NCI-H1930 (cell line): Measurements from ENCODE around the gene CERS6.
"Not testable (repeated sequence)": the region's sequence is repeated elsewhere in the genome, so short reads cannot be mapped to it uniquely, and the experiment has no call there.

Experiments
- DNase-seq, 2 experiments: peaks; one replicate each; lab custom pipeline; 2025; lab: John Stamatoyannopoulos, UW

Gene CERS6

DNA sequence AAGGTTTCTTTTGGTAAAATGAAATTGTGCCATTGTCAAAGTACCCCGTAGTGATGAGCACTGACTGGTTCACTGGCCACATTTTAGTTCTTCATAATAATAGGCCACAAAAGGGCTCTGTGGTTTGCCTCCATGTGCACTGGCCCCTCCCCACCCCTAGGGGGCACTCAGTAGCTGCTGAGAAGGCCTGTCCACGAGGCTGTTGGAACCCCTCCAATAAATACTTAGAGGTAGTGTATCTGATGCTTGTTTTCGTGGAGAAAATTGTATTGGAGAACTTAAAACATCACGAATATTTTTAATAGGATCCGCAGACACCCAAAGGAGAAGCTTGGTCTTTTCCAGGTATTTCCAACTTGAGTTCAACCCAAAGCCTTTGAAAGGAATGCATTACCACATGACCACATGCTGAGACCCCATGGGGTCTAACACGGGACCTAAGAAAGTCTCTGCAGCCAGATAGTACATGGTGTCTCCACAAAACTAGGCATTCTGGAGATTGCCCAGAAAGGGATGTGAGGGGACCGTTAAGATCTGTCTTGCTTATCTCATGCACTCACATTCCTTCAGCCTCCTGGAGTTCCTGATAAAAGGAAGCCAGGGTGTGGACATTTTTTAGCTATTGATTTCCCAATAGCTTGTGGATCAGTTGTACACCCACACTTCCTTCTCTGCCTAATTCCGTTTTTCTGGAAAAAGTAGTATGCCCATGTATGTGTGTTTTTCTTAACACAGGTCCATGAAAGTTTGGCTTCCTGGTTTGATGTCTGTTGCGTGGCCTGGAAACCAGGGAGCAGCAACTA, 317.8 kb downstream of the CERS6 start:
- no peak for DNase-seq

DNA sequence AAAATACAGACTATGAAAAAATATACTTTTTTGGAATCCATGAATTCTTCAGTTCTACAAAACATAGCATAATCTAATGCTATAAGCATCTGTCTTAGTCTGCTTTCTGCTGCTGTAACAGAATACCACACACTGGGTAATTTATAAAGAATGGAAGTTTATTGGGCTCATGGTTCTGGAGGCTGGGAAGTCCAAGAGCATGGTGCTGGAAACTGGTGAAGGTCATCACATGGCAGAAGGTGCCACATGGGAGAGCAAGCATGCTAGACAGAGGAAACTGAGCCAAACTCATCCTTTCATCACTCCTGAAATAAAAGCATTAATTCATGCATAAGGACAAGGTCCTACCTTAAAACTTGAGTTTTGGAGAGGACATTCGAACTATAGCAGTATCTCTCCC, 319.8 kb downstream of the CERS6 start:
- DNase-seq = no peak

DNA sequence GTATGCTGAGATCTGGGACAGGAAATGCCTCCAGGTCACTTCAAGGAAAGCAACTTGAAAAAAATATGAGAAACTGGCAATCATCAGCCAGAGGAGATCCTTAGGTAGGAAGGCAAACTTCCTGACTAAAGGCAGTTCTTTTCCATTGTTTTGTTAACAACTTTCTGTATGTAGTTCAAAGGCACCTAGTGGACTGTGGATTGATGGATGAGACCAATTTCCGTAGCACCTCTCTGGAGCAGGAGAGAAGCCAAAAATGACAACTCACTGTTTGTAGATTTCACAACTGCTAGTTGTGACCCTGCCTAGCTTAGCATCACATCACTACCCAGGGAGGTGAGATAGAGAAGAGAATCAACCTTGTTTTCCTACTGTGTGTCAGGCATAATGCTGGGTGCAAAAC, 324.6 kb downstream of the CERS6 start:
- DNase-seq = no peak

DNA sequence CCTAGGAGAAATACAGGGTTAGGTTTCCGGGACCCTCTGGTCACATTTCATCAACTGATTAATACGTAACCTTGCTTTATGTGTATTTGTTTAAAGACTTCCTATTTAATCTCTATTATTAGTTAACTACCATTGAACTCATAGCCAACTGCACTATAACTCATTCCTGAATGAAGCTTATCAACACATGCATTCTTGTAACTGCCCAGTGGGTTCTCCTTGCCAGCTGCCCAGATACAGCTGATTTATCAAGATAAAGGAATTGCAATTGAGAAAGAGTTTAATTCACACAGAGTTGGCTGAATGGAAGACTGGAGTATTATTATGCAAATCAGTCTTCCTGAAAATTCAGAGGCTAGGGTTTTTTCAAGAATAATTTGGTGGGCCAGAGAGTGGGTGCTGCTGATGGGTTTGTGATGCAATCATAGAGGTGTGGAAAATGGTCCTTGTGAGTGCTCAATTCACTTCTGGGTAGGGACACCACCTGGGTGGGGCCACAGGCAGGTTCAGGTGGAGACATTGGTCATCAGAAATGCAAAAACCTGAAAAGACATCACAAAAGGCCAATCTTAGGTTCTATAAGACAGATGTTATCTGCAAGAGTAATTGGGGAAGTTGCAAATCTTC, 325.2 kb downstream of the CERS6 start:
- DNase-seq = no peak

DNA sequence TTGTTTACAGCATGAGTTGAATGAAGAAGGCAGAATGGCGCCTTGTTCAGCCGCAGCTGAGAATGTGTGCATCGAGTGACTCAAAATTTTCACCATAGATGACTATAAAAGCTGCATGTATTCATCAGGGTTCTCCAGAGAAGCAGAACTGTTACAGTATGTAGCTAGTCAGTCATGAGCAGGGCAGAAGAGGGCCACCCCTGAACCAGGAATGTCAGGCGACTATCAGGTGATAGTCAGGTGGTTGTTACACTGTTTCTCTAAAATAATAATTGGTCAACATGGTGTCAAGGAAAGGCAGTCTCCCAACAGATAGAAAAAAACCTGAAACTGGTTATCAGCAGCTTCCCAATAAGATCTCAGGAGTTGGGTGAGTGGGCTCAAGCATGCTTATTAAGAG, 326.2 kb downstream of the CERS6 start:
- no peak for DNase-seq

DNA sequence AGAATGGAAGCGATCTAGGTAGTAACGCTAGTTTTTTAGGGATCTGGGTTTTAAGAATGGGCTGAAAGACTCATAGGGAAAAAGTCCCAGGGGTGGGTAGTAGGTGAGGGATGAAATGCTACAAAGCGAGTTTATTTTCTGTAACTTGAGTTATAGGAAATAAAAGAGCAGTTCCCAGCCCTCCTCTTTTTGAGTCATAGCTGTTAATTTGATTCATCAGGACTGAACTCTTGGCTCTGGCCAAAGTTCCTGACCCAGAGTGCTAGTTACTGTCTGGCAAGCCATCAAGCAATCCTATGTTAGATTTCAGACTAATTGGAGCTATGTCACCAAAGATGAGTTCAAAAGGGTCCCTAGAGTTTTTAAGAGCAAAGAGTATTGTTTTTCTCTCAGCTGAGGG, 328.9 kb downstream of the CERS6 start:
- DNase-seq = no peak

DNA sequence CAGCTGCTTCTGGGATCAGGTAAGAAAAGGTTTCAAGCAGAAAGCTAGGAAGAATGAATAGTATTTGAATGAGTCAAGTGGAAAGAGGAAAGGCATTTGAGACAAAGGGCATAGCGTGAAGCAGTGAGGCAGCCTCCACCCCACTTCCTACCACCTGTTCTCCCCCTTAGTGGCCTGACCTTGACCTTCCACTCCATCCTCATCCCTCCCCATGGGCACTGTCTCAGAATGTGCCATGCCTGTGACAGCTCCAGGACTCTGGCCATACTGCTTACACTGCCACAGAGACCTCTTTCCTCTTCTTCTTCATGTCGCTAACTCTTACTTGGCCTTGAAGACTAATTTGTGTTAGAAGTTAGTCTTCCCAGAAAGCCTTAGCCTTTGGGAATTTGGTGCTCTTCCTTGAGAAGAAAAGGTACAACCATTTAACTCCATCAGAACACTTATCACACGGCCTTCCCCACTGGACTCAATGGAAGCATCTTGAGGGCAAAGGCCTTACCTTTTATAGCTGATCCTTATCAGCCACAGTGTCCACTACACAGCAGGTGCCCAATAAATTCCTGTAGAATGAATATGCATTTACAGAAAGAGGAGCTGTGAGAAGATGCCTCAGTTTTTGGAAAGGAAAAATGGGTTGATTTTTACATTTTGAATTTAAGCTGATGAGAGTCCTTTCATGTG, 331.2 kb downstream of the CERS6 start:
- DNase-seq = no peak

DNA sequence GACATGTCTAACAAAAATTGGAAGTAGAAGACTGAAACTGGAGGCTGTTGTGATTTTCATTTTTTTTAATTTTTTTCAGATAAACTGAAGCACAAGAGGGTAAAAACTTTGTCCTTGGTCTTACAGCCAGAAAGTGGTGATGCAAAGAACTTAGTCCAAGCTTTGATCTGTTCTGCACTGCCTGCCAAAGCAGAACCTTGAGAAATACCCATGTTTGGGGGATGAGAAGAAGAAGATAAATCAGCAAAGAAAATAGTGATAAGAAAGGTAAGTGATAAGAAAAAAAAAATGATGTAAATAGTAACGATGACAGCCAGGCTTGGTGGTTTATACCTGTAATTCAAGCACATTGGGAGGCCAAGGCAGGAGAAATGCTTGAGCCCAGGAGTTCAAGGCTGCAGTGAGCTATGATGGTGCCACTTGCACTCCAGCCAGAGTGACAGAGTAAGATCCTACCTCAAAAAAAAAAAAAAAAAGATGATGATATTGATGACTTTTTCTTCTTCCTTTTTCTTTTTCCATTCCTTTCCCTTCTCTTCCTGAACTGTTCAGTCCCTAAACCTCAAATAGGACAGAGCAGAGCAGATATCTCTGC, 331.8 kb downstream of the CERS6 start:
- DNase-seq = no peak

DNA sequence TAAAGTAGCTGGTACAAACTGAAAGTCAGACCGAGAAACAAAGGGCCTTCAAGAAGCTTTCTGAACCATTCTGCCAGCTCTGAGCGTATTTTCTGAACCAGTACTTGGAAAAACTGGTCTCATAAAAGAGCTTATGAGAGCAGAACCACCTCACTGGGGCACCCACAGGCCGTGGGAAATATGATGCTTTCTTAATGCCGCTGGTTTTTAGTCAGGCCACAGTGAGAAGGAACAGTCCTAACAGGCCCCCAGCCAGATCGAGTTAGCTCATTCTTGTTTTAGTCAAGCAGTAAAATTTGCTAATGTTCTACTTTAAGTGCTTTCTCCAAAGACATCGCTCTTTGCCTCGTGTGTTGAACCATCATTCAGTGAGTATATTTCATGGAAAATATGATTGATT, 333.7 kb downstream of the CERS6 start:
- DNase-seq = no peak

DNA sequence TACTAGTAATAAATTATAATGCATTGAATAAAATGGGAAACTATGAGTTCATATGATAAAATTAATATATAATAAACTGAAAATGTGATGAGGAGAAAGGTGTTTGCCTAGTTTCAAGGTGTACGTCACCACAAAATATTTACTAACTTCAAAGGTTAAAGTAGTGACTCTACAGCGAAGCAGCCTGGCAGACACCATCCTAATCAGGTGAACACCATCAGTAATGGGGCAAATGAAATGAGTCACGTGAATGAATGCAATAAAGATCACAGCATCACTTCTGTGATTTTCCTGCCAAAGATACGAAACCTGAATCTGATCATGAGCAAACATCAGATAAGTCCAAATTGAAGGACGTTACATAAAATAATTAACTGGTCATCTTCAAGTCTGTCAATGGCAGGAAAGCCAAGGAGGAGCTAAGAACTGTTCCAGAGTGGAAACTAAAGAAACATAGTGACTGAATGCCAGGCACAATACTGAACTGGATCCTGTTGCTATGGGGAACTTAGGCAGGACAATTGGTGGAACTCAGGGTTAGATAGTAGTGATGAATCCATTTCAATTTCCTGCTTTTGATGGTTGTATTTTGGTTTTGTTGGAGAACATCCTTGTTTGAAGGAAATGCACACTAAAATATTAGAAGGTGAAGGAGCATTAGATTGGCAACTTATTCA, 334.3 kb downstream of the CERS6 start:
- no peak for DNase-seq

DNA sequence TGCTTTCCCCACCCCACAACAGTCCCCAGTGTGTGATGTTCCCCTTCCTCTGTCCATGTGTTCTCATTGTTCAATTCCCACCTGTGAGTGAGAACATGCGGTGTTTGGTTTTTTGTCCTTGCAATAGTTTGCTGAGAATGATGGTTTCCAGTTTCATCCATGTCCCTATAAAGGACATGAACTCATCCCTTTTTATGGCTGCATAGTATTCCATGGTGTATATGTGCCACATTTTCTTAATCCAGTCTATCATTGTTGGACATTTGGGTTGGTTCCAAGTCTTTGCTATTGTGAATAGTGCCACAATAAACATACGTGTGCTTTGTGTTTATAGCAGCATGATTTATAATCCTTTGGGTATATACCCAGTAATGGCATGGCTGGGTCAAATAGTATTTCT, 335.1 kb downstream of the CERS6 start:
- not testable (repeated sequence) for DNase-seq

DNA sequence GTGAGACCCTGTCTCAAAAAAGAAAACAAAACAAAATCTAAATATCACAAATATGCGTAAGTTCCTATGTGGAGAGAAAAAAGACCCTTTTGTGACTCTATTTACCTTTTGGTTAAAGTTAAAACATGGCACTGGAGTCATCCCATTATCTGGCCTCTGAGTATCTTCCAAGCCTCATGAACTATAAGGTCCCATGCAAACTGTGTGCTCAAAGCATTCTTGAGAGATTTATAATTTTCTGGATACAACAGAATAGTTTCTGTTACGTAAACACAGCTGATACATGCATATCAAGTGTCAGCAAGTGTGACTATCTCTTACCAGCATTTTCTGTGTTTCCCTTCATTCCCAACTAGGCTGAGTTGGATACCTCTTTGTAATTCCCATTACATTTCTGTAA, 337.5 kb downstream of the CERS6 start:
- no peak for DNase-seq

DNA sequence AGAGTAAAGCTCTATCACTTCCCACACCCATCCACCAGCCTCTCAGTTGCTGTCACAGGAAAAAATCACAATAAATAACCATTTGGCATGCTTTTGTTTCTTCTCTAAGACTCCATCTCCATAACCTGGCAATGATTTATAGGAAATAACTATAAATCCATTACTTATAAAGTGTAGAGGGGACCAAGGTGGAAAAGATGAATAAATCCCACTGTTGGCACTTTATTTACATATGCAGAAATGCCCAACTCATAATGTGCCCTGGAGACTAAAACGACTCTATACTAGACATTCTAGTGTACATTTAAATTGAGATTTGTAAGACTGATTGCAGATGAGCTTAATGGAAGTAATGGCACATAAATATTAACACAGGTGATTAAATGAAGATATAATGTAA, 338.9 kb downstream of the CERS6 start:
- no peak for DNase-seq

DNA sequence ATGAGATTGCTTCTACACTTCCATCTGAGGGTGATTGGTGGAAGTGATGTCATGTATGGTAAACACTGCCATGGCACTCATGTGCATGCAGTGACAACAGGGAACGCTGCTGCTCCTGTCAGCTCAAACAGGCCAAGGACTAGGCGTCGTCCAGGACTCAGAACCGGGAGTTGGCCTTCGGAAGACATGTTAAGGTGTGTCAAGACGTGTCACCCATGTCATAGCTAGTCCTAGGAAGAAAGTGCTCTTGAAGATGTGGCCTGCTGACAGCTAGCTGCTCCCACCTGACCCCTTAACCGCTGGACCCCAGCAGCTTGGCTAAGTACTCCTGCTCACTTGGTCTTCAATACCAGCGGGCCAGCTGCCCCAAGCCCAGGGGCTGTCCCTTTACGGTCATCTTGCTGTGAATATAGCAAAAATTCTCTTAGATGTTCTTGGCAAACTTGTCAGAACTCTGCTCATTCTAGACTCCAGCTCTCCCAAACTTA, 340.1 kb downstream of the CERS6 start:
- no peak for DNase-seq

DNA sequence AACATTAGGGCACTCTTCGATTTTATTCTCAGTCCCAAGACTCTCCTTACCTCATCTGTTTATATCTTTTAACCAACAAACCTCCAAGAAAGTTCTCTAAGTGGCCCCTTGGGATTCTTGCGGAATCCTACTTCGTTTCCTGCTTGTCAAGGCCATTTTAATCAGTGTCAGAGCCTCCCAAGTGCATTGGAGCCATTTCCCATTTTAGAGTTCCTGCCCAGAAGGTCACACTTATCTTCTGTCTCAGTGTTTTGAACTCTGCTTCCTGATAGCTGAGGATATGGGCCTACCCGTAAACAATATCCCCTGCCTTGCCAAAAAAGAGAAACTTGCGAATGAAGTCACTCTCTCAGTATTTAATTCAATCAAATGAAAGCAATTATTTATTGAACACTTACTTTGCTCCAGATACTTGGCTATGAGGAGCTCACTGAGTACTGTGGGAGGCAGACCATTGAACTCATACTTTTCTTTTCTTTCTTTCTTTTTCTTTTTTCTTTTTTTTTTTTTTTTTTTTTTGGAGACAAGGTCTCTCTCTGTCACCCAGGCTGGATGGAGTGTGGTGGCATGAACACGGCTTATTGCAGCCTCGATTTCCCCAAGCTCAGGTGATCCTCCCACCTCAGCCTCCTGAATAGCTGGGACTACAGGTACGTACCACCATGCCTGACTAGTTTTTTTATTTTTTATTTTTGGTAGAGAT, 340.7 kb downstream of the CERS6 start:
- no peak for DNase-seq

DNA sequence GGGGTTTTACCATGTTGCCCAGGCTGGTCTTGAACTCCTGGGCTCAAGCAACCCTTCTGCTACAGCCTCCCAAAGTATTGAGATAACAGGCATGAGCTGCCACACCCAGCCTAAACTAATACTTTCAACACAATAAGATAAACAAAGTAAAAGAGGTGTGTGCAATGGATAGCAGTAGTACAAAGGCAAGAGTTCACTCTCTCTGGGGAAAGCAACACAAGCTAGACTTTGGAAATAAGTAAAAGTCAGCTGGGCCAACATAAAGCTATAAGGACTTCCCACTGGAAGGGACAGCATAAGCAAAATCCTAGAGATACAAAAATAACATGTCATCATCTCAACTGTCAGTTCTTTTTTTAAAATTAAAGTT, 341.2 kb downstream of the CERS6 start:
- DNase-seq = no peak

DNA sequence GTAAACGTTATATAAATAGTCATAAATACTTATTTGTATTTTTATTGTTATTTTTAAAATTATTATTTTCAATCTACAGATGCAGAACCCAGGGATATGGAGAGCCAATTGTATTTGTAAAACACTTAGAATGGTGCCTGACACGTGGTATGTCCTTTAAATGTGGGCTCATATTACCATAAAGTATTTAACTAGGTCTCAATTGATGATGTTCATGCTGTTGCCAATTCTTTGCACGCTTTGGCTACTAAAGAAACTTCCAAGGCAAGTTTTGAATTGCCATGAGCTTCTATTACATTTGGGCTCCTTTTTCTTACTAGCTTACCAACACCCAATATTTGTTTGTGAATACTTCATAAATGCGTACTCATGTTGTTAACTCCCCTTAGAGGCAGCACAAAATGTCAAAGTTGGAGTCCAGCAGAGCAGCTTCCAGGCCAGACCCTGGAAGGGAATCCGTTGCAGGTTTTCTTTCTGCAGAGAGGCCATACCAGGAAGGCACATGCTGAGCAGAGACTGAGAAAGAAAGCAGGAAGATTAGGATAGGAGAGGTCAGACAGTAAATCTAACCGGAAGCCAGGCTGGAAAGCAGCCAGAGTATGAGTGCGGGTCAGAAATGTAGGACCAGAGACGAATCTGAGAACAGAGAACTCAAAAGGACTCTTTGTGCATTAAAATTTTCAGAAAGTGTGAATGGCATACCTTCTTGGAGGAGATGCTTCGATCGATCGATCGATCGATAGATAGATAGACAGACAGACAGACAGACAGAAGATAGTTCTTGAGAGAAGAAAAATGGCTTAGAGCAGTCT, 342.2 kb downstream of the CERS6 start:
- no peak for DNase-seq

DNA sequence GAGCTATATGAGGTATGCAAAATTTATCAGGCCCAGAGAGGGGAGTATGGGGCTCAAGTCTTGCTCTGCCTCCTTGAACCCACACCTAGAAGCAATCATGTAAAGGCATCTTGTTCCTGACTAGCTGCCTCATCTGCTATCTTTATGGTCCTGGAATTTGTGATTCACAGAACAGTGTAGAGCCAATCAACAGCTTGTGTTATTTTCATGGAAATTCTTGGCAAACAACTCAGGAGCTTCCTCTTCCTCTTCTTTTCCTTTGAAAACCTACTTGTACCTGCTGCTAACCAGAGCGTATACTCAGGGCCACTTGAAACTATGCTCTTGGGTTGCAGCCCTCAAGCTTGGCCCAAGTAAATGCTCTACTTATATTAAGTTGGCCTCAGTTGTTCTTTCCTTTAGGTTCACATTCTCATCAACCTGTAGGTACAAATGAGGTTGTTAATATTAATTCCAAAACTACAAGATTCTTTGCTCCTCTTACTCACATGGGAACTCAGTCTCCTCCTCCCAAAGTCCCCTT, 342.9 kb downstream of the CERS6 start:
- no peak for DNase-seq

DNA sequence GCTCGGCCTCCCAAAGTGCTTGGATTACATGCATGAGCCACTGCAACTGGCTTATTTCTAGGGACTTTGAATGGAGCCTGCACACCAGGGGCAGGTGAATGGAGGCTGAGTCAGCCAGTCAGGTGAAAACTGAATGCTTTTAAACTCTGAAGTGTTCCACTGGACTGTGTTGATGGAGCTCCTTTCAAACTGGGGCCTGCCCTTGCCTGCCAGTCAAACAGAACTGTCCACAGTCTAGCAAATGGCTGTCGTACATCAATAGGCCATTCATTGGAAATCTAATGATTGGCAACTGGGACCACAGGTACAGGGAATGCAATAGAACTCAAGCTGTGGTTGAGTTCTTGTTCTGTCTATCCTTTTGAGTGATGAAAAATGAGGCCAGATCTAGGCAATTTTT, 345.4 kb downstream of the CERS6 start:
- no peak for DNase-seq
